ENCODE data around the gene MRPS7.

MRPS7 gene

GRCh38 chr17:75261336-75262111, at the start of gene MRPS7, which contains the start of gene GGA3:
Gene MRPS7, plus strand, starts transcription at chr17:75261879. Its CDS starts 22 bp downstream, at chr17:75261901.
Gene GGA3, minus strand, starts transcription at chr17:75261606. Its CDS starts 19 bp downstream, at chr17:75261587.
- DNase-seq = peak; percentile 95

DNA sequence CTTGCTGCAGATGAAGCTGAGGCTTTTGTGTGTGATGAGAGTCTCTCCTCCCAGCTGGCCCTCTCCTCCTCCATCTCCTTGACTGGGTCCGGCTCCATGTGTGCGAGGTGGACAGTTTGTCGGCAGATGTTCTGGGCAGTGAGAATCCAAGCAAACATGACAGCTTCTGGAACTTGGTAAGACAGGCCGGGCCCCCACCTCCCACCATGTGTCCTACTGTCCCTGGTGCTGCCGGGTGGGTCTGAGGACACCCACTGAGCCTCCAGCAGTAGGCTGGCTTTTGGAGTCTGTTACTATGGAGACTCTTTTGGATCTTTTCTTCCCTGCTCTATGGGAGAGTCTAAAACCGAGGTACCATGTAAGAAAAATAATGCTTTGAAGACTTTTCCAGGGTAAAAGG, 43.5 kb upstream of the MRPS7 start:
- no peak for DNase-seq

DNA sequence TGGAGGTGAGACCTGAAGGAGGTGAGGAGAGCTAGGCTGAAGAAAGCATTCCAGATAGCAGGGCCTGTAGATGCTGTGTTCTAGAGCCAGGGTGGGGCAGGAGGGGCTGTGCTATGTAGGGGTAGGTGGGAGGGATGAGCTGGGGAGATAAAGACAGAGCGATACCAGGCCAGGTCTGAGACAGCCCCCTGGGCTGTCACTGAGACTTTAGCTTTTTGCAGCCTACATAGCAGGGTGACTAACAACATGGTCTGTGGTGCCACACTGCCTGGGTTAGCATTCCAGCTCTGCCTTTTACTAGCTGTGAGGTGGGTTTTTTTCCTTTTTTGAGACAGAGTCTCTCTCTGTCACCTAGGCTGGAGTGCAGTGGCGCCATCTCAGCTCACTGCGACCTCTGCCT, 41.9 kb upstream of the MRPS7 start:
- no peak for DNase-seq

DNA sequence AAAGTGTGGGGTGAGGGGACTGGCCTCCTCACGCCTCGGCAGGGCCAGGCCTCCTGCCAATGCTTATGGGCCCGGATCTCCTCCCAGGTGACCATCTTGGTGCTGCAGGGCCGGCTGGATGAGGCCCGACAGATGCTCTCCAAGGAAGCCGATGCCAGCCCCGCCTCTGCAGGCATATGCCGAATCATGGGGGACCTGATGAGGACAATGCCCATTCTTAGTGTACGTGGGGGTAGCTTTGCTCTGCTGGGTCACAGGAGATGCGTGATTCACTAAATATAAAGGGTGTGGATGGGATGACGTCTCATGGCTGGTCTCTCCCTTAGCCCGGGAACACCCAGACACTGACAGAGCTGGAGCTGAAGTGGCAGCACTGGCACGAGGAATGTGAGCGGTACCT, 36.7 kb upstream of the MRPS7 start:
- DNase-seq = no peak

- peak; percentile 27 for DNase-seq
Observed at GRCh38 chr17:75227729-75228128, 34.0 kb upstream of the MRPS7 start.

- DNase-seq = peak; percentile 97
Observed at GRCh38 chr17:75228305-75228704, 33.4 kb upstream of the MRPS7 start.

- DNase-seq = peak; percentile 72
Observed at GRCh38 chr17:75228847-75229246, 32.8 kb upstream of the MRPS7 start.

DNA sequence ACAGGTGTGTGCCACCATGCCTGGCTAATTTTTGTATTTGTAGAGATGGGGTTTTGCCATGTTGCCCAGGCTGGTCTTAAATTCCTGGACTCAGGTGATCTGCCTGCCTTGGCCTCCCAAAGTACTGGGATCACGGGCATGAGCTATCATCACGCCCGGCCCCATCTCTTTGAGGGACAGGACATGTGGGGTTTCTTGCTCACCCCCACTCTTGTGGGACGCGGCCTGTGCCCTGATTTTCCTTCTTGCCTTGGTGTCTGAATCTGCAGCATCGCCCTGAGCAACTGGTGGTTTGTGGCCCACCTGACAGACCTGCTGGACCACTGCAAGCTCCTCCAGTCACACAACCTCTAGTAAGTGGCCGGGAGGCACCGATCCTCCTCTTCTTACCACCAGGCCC, 30.6 kb upstream of the MRPS7 start:
- DNase-seq = no peak

- DNase-seq = no peak
Observed at GRCh38 chr17:75231741-75232464, 29.8 kb upstream of the MRPS7 start.

- no peak for DNase-seq
Observed at GRCh38 chr17:75232786-75233185, 28.9 kb upstream of the MRPS7 start.

DNA sequence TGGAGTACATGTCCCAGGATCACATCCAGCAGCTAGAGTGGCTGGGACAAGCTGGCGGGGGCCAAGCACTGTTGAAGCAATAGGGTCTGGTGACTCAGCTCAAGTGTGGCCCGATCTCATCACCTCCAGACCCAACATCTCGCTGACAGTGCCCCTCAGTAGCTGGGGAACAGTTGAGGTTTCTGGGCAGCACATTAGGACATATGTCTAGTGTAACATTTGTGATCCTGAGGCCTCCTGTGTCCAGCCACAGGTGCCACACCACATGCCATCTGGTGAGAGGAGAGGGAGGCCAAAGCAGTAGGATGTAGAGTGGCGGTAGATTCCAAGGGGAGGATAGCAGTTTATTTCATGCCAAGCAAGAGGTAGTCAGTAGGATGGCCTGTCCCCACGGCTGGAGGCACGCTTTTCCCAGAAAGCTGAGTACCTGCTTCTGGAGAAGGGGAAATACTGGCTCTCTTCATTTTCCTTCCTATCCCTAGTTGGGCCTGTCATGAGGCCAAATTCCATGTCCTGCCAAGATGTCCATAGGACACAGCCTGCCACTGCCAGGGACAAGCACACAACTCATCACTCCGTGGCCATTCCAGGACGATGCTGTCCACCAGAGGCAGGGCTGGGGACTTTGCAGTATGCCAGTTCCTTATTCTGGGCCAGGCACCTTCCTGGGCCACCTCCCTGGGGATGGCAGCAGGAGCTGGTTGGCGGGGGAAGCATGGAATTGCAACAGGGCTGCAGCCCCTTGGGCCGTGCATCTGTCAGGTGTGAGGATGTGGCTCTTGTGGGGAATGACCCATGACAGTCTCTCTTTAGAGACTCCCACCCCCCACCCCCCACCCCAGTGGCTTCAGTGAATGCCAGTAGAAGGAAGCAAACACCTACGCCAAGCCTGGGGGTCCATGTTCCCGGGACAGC, 24.3 kb upstream of the MRPS7 start:
- DNase-seq = no peak

DNA sequence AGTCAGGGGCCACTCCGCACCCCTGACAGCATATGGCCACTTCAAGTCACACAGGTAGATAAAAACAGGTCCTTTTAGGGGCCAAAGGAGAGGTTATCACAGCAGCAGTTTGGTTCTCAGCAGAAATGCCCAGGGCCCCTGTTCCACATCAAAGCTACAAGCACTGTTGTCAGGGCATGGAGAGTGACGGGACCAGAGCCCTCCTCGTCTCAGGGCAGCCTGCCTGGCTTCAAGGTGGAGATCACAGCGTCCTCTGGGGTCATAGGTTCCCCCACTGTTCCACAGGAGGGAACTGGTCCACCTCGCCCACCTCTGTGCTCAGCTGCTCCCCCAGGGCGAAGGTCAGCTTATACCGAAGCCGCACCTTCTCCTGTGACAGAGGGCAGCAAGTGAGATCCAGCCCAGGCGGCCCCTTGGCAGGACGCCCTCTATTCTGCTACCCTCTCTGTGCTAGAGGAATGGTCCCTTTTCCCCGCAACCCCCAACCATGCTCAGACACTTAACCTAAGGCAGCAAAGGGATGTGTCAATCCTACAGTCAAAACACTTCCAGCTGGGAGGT, 23.6 kb upstream of the MRPS7 start:
- no peak for DNase-seq

- DNase-seq = peak; percentile 68
Observed at GRCh38 chr17:75238684-75239191, 22.9 kb upstream of the MRPS7 start.

DNA sequence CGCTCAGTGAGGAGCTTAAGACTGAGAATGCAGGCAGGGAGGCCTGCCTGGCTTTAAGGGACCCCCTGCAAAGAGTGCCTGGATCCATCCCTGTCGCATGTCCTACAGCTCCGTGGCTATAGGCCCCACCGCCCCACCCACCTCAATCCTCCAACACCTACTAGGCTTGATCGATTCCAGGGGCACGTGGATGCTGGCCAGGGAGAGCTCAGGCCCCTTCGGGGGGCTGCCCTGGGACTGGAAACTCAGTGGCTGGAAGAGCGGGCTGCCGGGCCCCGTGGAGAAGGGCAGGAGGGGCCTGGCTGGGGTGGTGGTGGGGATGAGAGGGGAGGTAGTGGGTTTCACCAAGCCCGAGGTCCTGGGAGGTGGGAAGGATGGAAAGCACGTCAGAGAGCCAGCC, 22.5 kb upstream of the MRPS7 start:
- DNase-seq = no peak

GRCh38 chr17:75239778-75240393, 21.8 kb upstream of the MRPS7 start:
- DNase-seq = no peak

- peak; percentile 45 for DNase-seq
Observed at GRCh38 chr17:75240394-75241142, 21.1 kb upstream of the MRPS7 start.

- DNase-seq = no peak
Observed at GRCh38 chr17:75241143-75241430, 20.6 kb upstream of the MRPS7 start.

- DNase-seq = no peak
Observed at GRCh38 chr17:75241502-75241901, 20.2 kb upstream of the MRPS7 start.

- no peak for DNase-seq
Observed at GRCh38 chr17:75241996-75242460, 19.7 kb upstream of the MRPS7 start.

- peak; percentile 12 for DNase-seq
Observed at GRCh38 chr17:75242461-75243042, 19.1 kb upstream of the MRPS7 start.

All from inflammatory macrophage treated with lipopolysaccharide for 4 hours (primary cell).